Activated naive CD4-positive, alpha-beta T cell treated with anti-CD3 and anti-CD28 coated beads for 36 hours (primary cell): ENCODE results near the gene ZMIZ1. TPM values are rescaled to one million over a fixed set of nuclear protein-coding genes. Genes with fewer than 3 reads are reported as not detected.

ENCODE experiments used
- CTCF ChIA-PET: fragments of 350-600 bp; sonication (Branson Sonifier 250); formaldehyde crosslinking; loops from one replicate; lab custom pipeline; 2021; ENCODE audit warnings: antibody characterized with exemption; lab: Charles Lee
- DNase-seq: peaks from one replicate; pipeline ENCODE4 v3.0.0-alpha.2; 2020
- H3K27ac Mint-ChIP-seq: one replicate; pipeline ENCODE4 v1.8.0; 2021; ENCODE audit warnings: mild to moderate bottlenecking, mixed read lengths
- H3K27me3 Mint-ChIP-seq: one replicate; pipeline ENCODE4 v1.8.0; 2021; ENCODE audit warnings: low read depth, mixed read lengths
- H3K36me3 Mint-ChIP-seq: one replicate; pipeline ENCODE4 v1.8.0; 2021; ENCODE audit warnings: low read depth, mixed read lengths
- H3K4me1 Mint-ChIP-seq: one replicate; pipeline ENCODE4 v1.8.0; 2021; ENCODE audit warnings: low read depth, mixed read lengths
- H3K4me3 Mint-ChIP-seq: one replicate; pipeline ENCODE4 v1.8.0; 2021; ENCODE audit warnings: mild to moderate bottlenecking, moderate library complexity, mixed read lengths
- H3K9me3 Mint-ChIP-seq: one replicate; pipeline ENCODE4 v1.8.0; 2021; ENCODE audit warnings: mixed read lengths
- intact Hi-C: fragments of 100-400 bp; cut with micrococcal nuclease; formaldehyde crosslinking; loops from one replicate; pipeline ENCODE4 v1.15.1; 2023
- total RNA-seq, 2 experiments: library from RNA; stranded (reverse); gene quantifications; one replicate each; pipeline ENCODE4 v1.2.3, GENCODE V29; 2021

Gene ZMIZ1
- total RNA-seq, 2 experiments from 2014 or later: 15.6 to 18.3 TPM

DNA sequence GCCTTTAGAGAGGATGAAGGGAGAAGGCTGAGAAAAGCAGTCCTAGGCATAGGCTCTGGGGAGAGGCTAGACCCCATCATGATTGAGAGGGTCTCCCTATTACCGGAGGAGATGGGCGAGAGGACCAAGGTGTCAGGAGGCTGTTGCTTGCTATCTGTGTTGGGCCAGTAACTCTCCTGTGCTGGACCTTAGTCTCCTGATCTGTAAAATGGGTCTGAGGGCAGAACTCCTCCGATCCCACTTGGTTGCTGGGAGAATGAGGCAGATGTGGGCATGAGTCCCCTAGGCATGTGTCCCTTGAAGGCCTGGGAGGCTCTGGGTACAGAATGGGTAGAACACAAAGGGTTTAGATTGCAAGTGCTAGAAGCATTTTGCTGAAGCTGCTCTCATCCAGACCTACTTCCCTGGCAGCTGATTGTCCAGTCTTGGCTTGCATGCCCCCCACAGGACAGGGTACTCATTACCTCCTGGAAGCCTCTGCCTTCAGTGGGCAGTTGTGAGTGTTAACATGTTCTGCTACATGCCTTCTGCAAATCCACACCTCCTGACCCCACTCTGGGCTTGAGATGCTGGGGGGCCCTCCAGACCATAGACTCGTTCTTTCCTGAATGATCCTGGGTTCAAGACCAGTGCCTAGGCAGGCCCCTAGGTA is 4.4 kb downstream of the ZMIZ1 start:
- CTCF ChIA-PET: interaction anchor here (1.6 kb wide), 1 partner anchor 122 kb away, joined by 9 read pairs; no protein-coding TSS in a partner anchor
- Mint-ChIP-seq H3K9me3 (no peaks in the 10 kb centered on the region), H3K4me1 (peaks cover 8% of the 10 kb centered on the region), H3K36me3 (no peaks in the 10 kb centered on the region), H3K27me3 (peaks cover 4% of the 10 kb centered on the region), H3K4me3 (no peak overlapping the region), H3K27ac (no peak overlapping the region)
- intact Hi-C loops: no loop called here
- no peak for DNase-seq

DNA sequence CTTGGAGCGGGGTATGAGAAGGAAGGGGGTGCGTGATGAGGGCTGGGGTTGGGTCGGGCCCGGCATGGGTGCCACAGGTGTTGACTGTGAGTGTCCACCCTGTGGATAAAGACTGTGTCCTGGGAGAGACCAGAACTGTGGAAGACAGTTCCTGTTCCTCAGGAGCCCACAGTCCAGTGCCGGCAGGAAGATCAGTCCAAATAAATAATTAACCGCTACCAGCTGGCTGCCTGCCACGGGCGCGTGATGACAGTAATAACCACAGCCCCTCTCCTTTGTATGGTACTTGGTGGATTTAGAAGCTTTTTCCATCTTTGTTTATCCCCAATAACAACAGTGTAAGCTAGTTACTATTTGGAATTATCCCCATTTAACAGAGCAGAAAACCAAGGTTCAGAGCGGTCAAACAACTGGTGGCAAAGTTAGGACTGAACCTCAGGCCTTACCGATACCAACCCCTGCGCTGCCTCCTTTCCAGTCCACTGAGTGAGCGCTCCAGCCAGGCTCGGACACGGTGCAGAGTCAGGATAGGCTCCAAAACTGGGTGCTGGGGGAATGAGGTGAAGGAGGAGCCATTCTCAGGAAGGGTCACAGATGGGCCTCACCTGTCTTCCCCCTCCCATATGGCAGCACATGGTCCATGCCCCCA is 5.1 kb downstream of the ZMIZ1 start:
- intact Hi-C loops: no loop called here
- DNase-seq: no peak
- CTCF ChIA-PET: interaction anchor here (1.0 to 1.6 kb wide), 2 partner anchors 22 to 121 kb away, joined by 3 to 9 read pairs; no protein-coding TSS in a partner anchor
- Mint-ChIP-seq H3K27me3 (peaks cover 3% of the 10 kb centered on the region), H3K4me1 (peaks cover 6% of the 10 kb centered on the region), H3K9me3 (no peaks in the 10 kb centered on the region), H3K4me3 (no peak overlapping the region), H3K36me3 (no peaks in the 10 kb centered on the region), H3K27ac (no peak overlapping the region)

DNA sequence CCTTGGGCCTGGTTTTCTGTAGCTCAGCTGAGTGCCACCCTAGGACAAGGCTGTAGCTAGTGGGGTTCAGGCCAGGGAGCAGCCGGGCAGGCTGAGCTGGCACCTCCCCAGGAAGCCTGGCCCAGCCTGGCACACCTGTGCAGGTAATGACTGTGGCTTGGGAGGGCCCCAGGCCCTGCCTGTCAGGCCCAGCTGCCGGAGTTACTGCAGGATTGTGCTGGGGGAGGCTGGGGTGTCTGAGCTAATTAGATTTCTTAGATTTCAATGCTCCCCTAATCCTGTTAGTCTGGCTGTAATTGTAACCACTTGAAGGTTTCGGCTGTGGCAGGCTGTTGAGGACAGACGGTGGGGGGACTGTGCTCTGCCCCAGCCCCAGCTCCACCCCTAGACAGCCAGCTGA is 6.0 kb downstream of the ZMIZ1 start:
- DNase-seq: no peak
- peaks cover 3% of the 10 kb centered on the region for H3K27me3 Mint-ChIP-seq
- no peaks in the 10 kb centered on the region for H3K36me3 Mint-ChIP-seq
- no peaks in the 10 kb centered on the region for H3K9me3 Mint-ChIP-seq
- CTCF ChIA-PET: interaction anchor here (1.0 to 1.6 kb wide), 3 partner anchors 23 to 128 kb away, joined by 3 to 9 read pairs (median 3); no protein-coding TSS in a partner anchor
- H3K4me3 Mint-ChIP-seq: no peak overlapping the region
- H3K4me1 Mint-ChIP-seq: peaks cover 6% of the 10 kb centered on the region
- H3K27ac Mint-ChIP-seq: no peak overlapping the region
- intact Hi-C loops: no loop called here

DNA sequence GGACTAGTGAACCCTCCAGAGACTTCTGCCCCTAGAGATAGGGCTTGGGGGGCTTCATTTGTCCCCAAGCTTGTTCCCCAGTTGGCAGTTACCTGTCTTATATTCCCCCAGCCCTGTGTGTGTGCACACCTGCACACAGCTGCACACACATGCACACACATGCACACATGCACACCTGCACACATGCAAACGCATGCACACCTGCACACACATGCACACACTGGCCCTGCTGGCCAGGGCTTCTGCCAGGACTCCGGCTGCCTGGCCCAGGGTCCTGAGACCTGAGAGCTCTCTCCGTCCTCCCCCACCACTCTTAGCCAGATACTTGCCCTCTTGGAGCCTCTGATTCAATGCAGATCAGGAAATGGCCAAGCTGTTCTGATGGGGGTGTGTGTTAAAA is 6.7 kb downstream of the ZMIZ1 start:
- H3K36me3 Mint-ChIP-seq: no peaks in the 10 kb centered on the region
- H3K9me3 Mint-ChIP-seq: no peaks in the 10 kb centered on the region
- no peak overlapping the region for H3K4me3 Mint-ChIP-seq
- H3K4me1 Mint-ChIP-seq: peaks cover 6% of the 10 kb centered on the region
- no peak for DNase-seq
- intact Hi-C loops: no loop called here
- H3K27ac Mint-ChIP-seq: no peak overlapping the region
- H3K27me3 Mint-ChIP-seq: peaks cover 3% of the 10 kb centered on the region
- CTCF ChIA-PET: interaction anchor here (0.7 to 1.1 kb wide), 2 partner anchors 9 to 127 kb away, joined by 3 read pairs; no protein-coding TSS in a partner anchor

DNA sequence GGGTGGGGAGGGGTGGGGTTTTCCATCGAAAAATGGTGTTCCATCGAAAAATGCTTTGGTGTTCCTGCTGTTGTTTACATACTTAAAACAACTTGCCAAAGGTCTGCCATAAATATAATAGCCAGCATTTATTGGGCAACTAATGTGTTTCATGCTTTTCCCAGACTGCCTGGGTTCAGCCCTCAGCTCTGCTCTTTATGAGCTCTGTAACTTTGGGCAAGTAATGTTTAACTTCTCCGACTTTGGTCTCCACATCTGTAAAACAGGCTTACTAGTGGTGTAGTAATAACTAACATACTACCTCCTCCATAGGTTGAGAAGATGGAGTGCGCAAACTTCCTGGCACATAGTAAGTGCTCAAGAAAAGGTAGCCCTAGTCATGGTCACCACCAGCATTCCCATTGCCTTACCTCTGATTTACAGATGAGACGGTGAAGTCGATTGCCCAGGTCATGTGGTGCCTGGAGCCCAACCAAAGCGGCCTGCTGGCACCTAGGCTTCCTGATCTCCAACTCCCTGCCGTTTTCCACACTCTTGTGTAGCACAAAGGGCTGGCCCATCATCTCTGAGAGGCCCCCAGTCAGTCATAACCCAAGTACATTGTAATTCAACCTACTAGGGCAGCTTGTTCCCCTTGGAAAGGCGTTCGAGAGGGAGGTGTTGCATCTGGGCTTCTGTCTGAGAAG is 8.9 kb downstream of the ZMIZ1 start:
- Mint-ChIP-seq H3K27me3 (no peaks in the 10 kb centered on the region), H3K27ac (no peak overlapping the region), H3K9me3 (no peaks in the 10 kb centered on the region), H3K4me3 (no peak overlapping the region), H3K4me1 (no peaks in the 10 kb centered on the region), H3K36me3 (no peaks in the 10 kb centered on the region)
- intact Hi-C loops: no loop called here
- DNase-seq: no peak
- CTCF ChIA-PET: interaction anchor here (0.9 to 1.0 kb wide), 2 partner anchors 20 to 45 kb away, joined by 3 read pairs; no protein-coding TSS in a partner anchor

DNA sequence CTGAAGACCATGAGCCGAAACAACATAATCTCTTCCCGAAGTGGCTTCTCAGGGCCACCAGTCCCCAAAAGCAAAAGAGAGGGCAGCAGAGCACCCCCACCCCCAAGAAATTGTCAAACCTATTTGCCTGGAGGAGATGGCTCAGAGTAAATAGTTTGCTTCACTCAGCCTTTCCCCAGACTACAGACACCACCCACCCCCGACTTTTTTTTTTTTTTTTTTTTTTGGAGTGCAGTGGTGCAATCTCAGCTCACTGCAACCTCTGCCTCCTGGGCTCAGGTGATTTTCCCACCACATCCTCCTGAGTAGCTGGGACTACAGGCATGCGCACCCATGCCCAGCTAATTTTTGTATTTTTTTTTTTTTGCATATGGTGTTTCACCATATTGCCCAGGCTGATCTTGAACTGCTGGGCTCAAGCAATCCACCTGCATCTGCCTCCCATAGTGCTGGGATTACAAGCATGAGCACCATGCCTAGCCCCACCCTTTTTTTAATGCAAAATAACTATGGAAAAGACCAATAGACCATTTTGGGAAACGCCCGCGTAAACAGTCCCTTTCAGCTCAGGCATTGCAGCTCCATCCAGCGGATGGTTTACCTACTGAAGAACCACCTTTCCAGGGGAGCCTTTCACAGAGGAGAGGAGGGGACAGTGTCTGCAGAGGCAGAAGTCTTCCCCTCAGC is 9.7 kb downstream of the ZMIZ1 start:
- no peaks in the 10 kb centered on the region for H3K9me3 Mint-ChIP-seq
- no peaks in the 10 kb centered on the region for H3K36me3 Mint-ChIP-seq
- CTCF ChIA-PET: no interaction called here
- no peak for DNase-seq
- no peak overlapping the region for H3K27ac Mint-ChIP-seq
- no peak overlapping the region for H3K4me3 Mint-ChIP-seq
- intact Hi-C loops: no loop called here
- H3K27me3 Mint-ChIP-seq: no peaks in the 10 kb centered on the region
- peaks cover 5% of the 10 kb centered on the region for H3K4me1 Mint-ChIP-seq

DNA sequence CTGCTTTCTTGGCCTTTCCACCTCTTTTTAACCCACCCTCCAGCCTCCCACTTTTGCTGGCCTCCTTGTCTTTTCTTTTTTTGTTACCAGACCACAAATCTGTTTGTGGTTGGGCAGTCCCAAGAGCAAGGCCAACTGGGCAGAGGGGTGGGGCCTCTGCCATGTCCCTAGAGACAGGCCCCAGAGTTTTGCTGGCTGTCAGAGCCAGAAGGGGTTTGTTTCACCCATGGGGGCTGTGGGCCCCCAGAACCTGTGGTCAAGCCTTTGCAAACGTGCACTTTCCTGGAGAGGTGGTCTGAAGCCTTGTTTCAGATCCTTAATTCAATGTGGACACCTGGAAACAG is 10.3 kb downstream of the ZMIZ1 start:
- no peak overlapping the region for H3K27ac Mint-ChIP-seq
- H3K36me3 Mint-ChIP-seq: no peaks in the 10 kb centered on the region
- no peaks in the 10 kb centered on the region for H3K9me3 Mint-ChIP-seq
- no peak overlapping the region for H3K4me3 Mint-ChIP-seq
- CTCF ChIA-PET: interaction anchor here (1.6 kb wide), 1 partner anchor 8 kb away, joined by 3 read pairs; no protein-coding TSS in a partner anchor
- peaks cover 9% of the 10 kb centered on the region for H3K4me1 Mint-ChIP-seq
- H3K27me3 Mint-ChIP-seq: no peaks in the 10 kb centered on the region
- intact Hi-C loops: no loop called here
- DNase-seq: no peak

DNA sequence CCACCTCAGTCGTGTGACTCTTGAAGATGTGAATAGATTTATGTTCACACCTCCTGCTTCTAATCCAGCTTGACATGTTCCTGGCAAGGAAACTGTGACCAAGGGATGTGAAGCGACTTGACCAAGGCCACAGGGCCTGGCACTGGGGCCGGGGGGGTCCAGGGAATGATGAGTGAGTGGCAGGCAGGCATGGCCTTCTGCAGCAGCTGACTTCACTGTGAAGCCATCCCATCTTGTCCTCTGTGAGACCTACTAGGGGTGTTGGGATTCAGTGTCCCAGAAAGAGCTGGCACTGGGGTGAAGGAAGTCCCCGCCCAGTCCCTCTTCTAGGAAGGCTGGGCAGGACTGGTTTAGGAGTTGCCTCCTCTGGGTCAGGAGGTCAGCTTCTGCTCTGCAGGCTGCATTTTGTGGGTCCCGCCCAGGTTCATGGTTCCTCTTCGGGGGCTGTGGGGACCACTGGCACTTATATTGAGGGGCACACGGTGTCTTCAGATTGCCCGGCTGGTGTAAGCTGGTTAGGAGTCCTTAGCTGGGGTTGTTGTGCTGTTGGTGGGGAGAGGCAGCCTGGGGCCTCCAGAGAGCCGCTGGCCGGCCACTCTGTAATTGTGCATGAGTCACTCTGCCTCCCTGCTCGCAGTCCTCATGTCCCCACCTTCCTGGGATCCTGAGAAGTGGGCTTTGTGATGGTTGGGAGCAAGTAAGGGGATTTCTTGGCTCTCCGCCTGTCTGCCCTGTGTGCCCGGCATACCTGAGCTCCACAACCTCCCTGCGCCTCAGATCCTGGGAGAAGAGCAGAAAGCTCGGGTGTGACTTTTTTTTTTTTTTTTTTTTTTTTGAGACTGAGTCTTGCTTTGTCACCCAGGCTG is 11.0 kb downstream of the ZMIZ1 start:
- CTCF ChIA-PET: interaction anchor here (0.7 to 1.6 kb wide), 3 partner anchors 9 to 867 kb away, joined by 3 read pairs; no protein-coding TSS in a partner anchor
- intact Hi-C loops: no loop called here
- no peaks in the 10 kb centered on the region for H3K9me3 Mint-ChIP-seq
- H3K36me3 Mint-ChIP-seq: no peaks in the 10 kb centered on the region
- no peak overlapping the region for H3K4me3 Mint-ChIP-seq
- H3K27me3 Mint-ChIP-seq: no peaks in the 10 kb centered on the region
- no peak for DNase-seq
- no peak overlapping the region for H3K27ac Mint-ChIP-seq
- peaks cover 16% of the 10 kb centered on the region for H3K4me1 Mint-ChIP-seq

DNA sequence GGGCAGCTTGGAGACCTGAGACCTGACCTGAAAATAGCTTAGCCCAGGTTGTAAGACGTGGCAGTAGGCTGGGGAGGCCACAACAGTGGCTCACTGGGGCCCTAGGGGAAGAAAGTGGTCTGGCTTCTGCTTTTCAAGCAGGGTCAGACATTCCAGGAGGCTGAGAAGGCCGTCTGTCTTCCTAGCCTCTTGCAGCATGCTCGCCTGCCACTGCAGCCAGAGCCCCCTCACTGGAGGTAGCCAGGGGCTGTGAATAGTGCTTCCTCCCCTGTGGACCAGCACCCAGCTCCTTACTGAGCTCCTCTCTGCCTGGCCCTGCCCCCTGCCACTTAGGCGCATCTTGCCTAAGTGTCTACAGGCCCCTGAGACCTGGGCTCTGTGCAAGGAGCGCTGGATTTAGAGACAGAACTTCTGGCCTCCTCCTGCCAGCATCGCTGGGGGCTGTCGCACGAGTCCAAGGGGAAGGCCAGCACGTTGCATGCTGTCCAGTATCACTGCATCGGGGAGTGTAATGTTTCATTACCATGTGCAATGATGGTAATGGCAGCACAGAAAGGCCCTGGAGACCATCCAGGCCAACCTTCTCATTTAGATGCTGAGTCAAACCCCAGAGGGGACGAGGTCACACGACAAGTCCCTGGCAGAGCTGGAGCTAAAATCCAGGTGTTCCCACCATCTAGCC is 12.7 kb downstream of the ZMIZ1 start:
- CTCF ChIA-PET: no interaction called here
- no peak overlapping the region for H3K4me3 Mint-ChIP-seq
- intact Hi-C loops: no loop called here
- DNase-seq: no peak
- no peaks in the 10 kb centered on the region for H3K27me3 Mint-ChIP-seq
- no peak overlapping the region for H3K27ac Mint-ChIP-seq
- peaks cover 23% of the 10 kb centered on the region for H3K4me1 Mint-ChIP-seq
- no peaks in the 10 kb centered on the region for H3K36me3 Mint-ChIP-seq
- H3K9me3 Mint-ChIP-seq: no peaks in the 10 kb centered on the region

DNA sequence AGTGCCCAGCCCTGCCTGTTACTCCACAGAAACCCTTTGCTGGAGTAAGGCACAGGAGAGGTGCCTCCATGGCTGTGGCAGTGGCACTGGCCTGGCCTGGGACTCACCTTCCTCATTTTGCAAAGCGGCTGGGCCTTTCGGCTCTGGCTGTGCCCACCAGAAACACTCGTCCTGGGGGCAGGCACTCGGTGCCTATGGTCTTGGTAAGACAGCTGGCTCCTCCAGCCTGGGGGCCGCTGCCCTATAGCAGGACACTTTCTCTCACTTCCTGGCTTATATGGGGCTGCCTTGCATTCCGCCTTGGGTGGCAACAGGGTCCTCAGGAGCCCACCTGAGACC is 13.2 kb downstream of the ZMIZ1 start:
- H3K4me1 Mint-ChIP-seq: peaks cover 23% of the 10 kb centered on the region
- no peak for DNase-seq
- no peaks in the 10 kb centered on the region for H3K9me3 Mint-ChIP-seq
- H3K4me3 Mint-ChIP-seq: no peak overlapping the region
- no peak overlapping the region for H3K27ac Mint-ChIP-seq
- H3K27me3 Mint-ChIP-seq: no peaks in the 10 kb centered on the region
- H3K36me3 Mint-ChIP-seq: no peaks in the 10 kb centered on the region
- intact Hi-C loops: no loop called here
- CTCF ChIA-PET: no interaction called here
